ENCODE results near the gene TEK. TPM values are rescaled to one million over a fixed set of nuclear protein-coding genes. Genes with fewer than 3 reads are reported as not detected.

TEK gene
- total and polyA plus RNA-seq, 3 donors from 2014 or later = 3.2 to 3.9 (median 3.7) TPM

- WGBS, 2 donors = 41% methylated on average over 3 of the region's 3 CpGs
- Histone ChIP-seq H3K27ac (no peak overlapping the region), H3K27me3 (no peaks in the 10 kb centered on the region), H3K4me1 (no peaks in the 10 kb centered on the region), H3K4me3 (no peak overlapping the region), H3K9me3 (no peaks in the 10 kb centered on the region), H3K36me3 (ENCODE audit: low read depth, missing control alignments) (no peaks in the 10 kb centered on the region)
- no peak for DNase-seq
- intact Hi-C loops (cut with DNase I; ENCODE audit: low total_unique reads) = no loop called here
- no peak for TF ChIP-seq POLR2A (IDR thresholded peaks at IDR 0.05)
- no peak for TF ChIP-seq CTCF (IDR thresholded peaks at IDR 0.05)
Observed at GRCh38 chr9:27094640-27095298, 14.3 kb upstream of the TEK start.

- H3K4me1 ChIP-seq = no peaks in the 10 kb centered on the region
- no peak overlapping the region for H3K4me3 ChIP-seq
- intact Hi-C loops (cut with DNase I; ENCODE audit: low total_unique reads) = no loop called here
- no peaks in the 10 kb centered on the region for H3K36me3 ChIP-seq (ENCODE audit: low read depth, missing control alignments)
- WGBS, 2 donors = 59 to 61% methylated on average over 2 of the region's 2 CpGs
- TF ChIP-seq POLR2A (IDR thresholded peaks at IDR 0.05) (no peak), CTCF (IDR thresholded peaks at IDR 0.05) (no peak)
- no peaks in the 10 kb centered on the region for H3K27me3 ChIP-seq
- H3K9me3 ChIP-seq = no peaks in the 10 kb centered on the region
- H3K27ac ChIP-seq = no peak overlapping the region
- DNase-seq = no peak
Observed at GRCh38 chr9:27107241-27107640, 1.8 kb upstream of the TEK start.

- intact Hi-C loops (cut with DNase I; ENCODE audit: low total_unique reads) = no loop called here
Observed at GRCh38 chr9:27109621-27110020, 596 bp downstream of the TEK start.

GRCh38 chr9:27110181-27110580, 1.2 kb downstream of the TEK start:
- Histone ChIP-seq H3K9me3 (no peaks in the 10 kb centered on the region), H3K4me3 (no peak overlapping the region), H3K36me3 (ENCODE audit: low read depth, missing control alignments) (no peaks in the 10 kb centered on the region), H3K27me3 (no peaks in the 10 kb centered on the region), H3K4me1 (no peaks in the 10 kb centered on the region), H3K27ac (no peak overlapping the region)
- no peak for TF ChIP-seq POLR2A (IDR thresholded peaks at IDR 0.05)
- TF ChIP-seq CTCF (IDR thresholded peaks at IDR 0.05) = no peak
- intact Hi-C loops (cut with DNase I; ENCODE audit: low total_unique reads) = no loop called here
- no peak for DNase-seq
- WGBS, 2 donors = 63 to 65% methylated on average over 4 of the region's 4 CpGs

More at GRCh38 chr9:27109621-27110020, 596 bp downstream of the TEK start:
- WGBS, 2 donors = 55 to 56% methylated on average over 2 of the region's 2 CpGs
- DNase-seq = no peak
- no peak for TF ChIP-seq CTCF (IDR thresholded peaks at IDR 0.05)
- no peak for TF ChIP-seq POLR2A (IDR thresholded peaks at IDR 0.05)
- Histone ChIP-seq H3K27me3 (no peaks in the 10 kb centered on the region), H3K9me3 (no peaks in the 10 kb centered on the region), H3K36me3 (ENCODE audit: low read depth, missing control alignments) (no peaks in the 10 kb centered on the region), H3K4me3 (no peak overlapping the region), H3K27ac (peak overlapping the region in 1 of 2 donors; percentile 33), H3K4me1 (no peaks in the 10 kb centered on the region)

GRCh38 chr9:27112235-27112634, 3.2 kb downstream of the TEK start:
- no peak for DNase-seq
- Histone ChIP-seq H3K36me3 (ENCODE audit: low read depth, missing control alignments) (no peaks in the 10 kb centered on the region), H3K27me3 (no peaks in the 10 kb centered on the region), H3K27ac (no peak overlapping the region), H3K9me3 (no peaks in the 10 kb centered on the region), H3K4me1 (no peaks in the 10 kb centered on the region), H3K4me3 (no peak overlapping the region)
- TF ChIP-seq CTCF (IDR thresholded peaks at IDR 0.05) (no peak), POLR2A (IDR thresholded peaks at IDR 0.05) (no peak)
- intact Hi-C loops (cut with DNase I; ENCODE audit: low total_unique reads) = no loop called here
- WGBS, 2 donors = 81% methylated on average over 2 of the region's 2 CpGs

Data from testis (tissue), 3 donors.